Neural cell (in vitro differentiated cells): ENCODE results near the gene TNIP1. TPM values are rescaled to one million over a fixed set of nuclear protein-coding genes. Genes with fewer than 3 reads are reported as not detected.

Experiments used
- H2AFZ ChIP-seq: fragments of 200-600, 300-800 bp; sonication (generic), shearing (Covaris generic); 2 replicates; pipeline ENCODE4 v1.6.0; 2014; ENCODE audit warnings: low read depth, mild to moderate bottlenecking, antibody characterized with exemption, low read length, moderate library complexity
- H3F3A ChIP-seq: fragments of 200-600 bp; shearing (Covaris generic); 2 replicates; pipeline ENCODE4 v1.6.1; 2016; ENCODE audit warnings: mild to moderate bottlenecking, moderate library complexity, mixed read lengths, antibody characterized with exemption, low read length; ENCODE audit not compliant: insufficient read depth, poor library complexity, severe bottlenecking
- H3K27ac ChIP-seq: fragments of 200-600, 300-800 bp; sonication (generic), shearing (Covaris generic); 2 replicates; pipeline ENCODE4 v1.5.1; 2014; ENCODE audit warnings: mild to moderate bottlenecking, low read length, moderate library complexity
- H3K27me3 ChIP-seq: fragments of 300-800, 200-600 bp; sonication (generic), shearing (Covaris generic); 2 replicates; pipeline ENCODE4 v1.6.0; 2014; ENCODE audit warnings: mild to moderate bottlenecking, low read depth, low read length, moderate library complexity; ENCODE audit not compliant: insufficient read depth
- H3K36me3 ChIP-seq: fragments of 300-800, 200-600 bp; sonication (generic), shearing (Covaris generic); 2 replicates; pipeline ENCODE4 v1.5.1; 2014; ENCODE audit warnings: mild to moderate bottlenecking, antibody characterized with exemption, low read length, moderate library complexity; ENCODE audit not compliant: insufficient read depth
- H3K4me2 ChIP-seq: fragments of 300-800, 200-600 bp; sonication (generic), shearing (Covaris generic); 2 replicates; pipeline ENCODE4 v1.6.0; 2014; ENCODE audit warnings: mild to moderate bottlenecking, low read length
- H3K4me3 ChIP-seq: fragments of 300-800, 200-600 bp; sonication (generic), shearing (Covaris generic); 2 replicates; pipeline ENCODE4 v1.5.1; 2014; ENCODE audit warnings: mild to moderate bottlenecking, low read length, moderate library complexity
- H3K79me2 ChIP-seq: fragments of 200-600 bp; shearing (Covaris generic); replicated peaks from 2 replicates; pipeline ENCODE4 v1.6.0; 2014; ENCODE audit warnings: mild to moderate bottlenecking, low read length, moderate library complexity; ENCODE audit not compliant: insufficient read depth
- H3K9ac ChIP-seq: fragments of 300-800, 200-600 bp; sonication (generic), shearing (Covaris generic); 2 replicates; pipeline ENCODE4 v1.6.1; 2016; ENCODE audit warnings: mild to moderate bottlenecking, low read length, mixed read lengths
- H3K9me2 ChIP-seq: fragments of 200-600 bp; shearing (Covaris generic); 2 replicates; pipeline ENCODE4 v1.6.1; 2016; ENCODE audit warnings: mild to moderate bottlenecking, low read length, mixed read lengths; ENCODE audit not compliant: insufficient read depth
- H3K9me3 ChIP-seq: fragments of 200-600, 300-800 bp; sonication (generic), shearing (Covaris generic); 2 replicates; pipeline ENCODE4 v1.6.1; 2016; ENCODE audit warnings: mild to moderate bottlenecking, mixed run types, low read length, moderate library complexity, mixed read lengths
- H4K20me1 ChIP-seq: fragments of 200-600 bp; shearing (Covaris generic); 2 replicates; pipeline ENCODE4 v1.6.1; 2016; ENCODE audit warnings: mild to moderate bottlenecking, mixed run types; ENCODE audit not compliant: insufficient read depth
- EP300 ChIP-seq: fragments of 450-650 bp; conservative IDR thresholded peaks from 2 replicates; pipeline ENCODE4 v1.6.1; 2014; ENCODE audit warnings: antibody characterized with exemption, mild to moderate bottlenecking, moderate library complexity; ENCODE audit not compliant: poor library complexity, severe bottlenecking
- EZH2 ChIP-seq: fragments of 200-600, 300-800 bp; shearing (Covaris generic), sonication (generic); IDR thresholded peaks from 2 replicates; pipeline ENCODE4 v1.6.1; 2014; ENCODE audit warnings: antibody characterized with exemption, low read length, borderline replicate concordance, mild to moderate bottlenecking; ENCODE audit not compliant: insufficient read depth, poor library complexity, severe bottlenecking
- MXI1 ChIP-seq: fragments of 450-650 bp; conservative IDR thresholded peaks from 2 replicates; pipeline ENCODE4 v1.6.1; 2014; ENCODE audit warnings: antibody characterized with exemption, mild to moderate bottlenecking; ENCODE audit not compliant: poor library complexity, severe bottlenecking
- POLR2AphosphoS5 ChIP-seq: IDR thresholded peaks from 2 replicates; pipeline ENCODE4 v1.6.1; 2012
- RAD21 ChIP-seq: fragments of 450-650 bp; conservative IDR thresholded peaks from 2 replicates; pipeline ENCODE4 v1.6.1; 2014; ENCODE audit warnings: antibody characterized with exemption, mild to moderate bottlenecking, moderate library complexity
- SMC3 ChIP-seq: fragments of 450-650 bp; conservative IDR thresholded peaks from 2 replicates; pipeline ENCODE4 v1.6.1; 2014; ENCODE audit warnings: antibody characterized with exemption, mild to moderate bottlenecking, moderate library complexity; ENCODE audit not compliant: poor library complexity
- TAF1 ChIP-seq: IDR thresholded peaks from 2 replicates; pipeline ENCODE4 v1.6.1; 2012; ENCODE audit warnings: low read depth
- polyA plus RNA-seq: library from polyadenylated mRNA; depleted of rRNA; stranded (reverse); fragments of >200 nt; gene quantifications from 2 replicates; pipeline ENCODE4 v1.2.3, GENCODE V29; 2014
- TF ChIP-seq, protein P1 (sequence below): IDR thresholded peaks from 2 replicates; pipeline ENCODE4 v1.6.1; 2012; ENCODE audit warnings: borderline replicate concordance
- TF ChIP-seq, protein P2 (sequence below): fragments of 450-650 bp; IDR thresholded peaks from 2 replicates; pipeline ENCODE4 v1.5.1; 2014; ENCODE audit warnings: antibody characterized with exemption, mild to moderate bottlenecking, moderate library complexity; ENCODE audit not compliant: poor library complexity, severe bottlenecking

TNIP1 gene
- polyA plus RNA-seq, 1 donor from 2014 or later = 3.3 TPM

DNA sequence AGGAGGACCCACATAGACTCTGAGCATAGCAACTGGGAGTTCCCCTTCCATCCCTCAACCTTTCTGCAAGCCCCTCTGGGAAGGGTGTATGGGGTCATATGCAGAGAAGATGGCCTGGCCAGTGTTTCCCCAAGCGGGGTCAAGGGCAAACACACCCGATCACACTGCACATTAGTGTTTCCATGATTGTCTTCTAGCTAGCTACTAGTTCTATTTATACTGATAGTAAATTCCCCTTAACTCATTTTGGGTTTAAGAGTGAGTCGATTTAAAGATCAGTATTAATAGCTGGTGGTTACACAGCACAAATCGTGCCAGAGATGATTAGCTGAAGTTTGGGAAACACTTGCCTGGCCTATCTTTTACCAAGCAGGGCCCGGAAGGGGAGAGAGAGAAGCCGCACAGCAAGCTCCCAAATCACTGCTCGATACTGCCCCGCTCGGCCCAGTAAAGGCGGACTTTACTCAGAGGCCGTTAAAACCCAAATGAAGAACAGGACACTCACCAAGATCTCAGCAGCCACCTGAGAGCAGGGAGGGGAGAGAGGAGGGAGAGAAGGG, 29.4 kb upstream of the TNIP1 start:
- H3K27ac ChIP-seq = no peak overlapping the region
- H4K20me1 ChIP-seq = no peaks in the 10 kb centered on the region
- no peak overlapping the region for H3K9ac ChIP-seq
- H3K4me2 ChIP-seq = no peak overlapping the region
- H3K79me2 ChIP-seq = no peaks in the 10 kb centered on the region
- no peak overlapping the region for H3K4me3 ChIP-seq
- H2AFZ ChIP-seq = no peak overlapping the region
- H3K36me3 ChIP-seq = peaks cover 4% of the 10 kb centered on the region
- no peaks in the 10 kb centered on the region for H3K9me2 ChIP-seq
- TF ChIP-seq SMC3 (no peak), EZH2 (no peak), EP300 (no peak), POLR2AphosphoS5 (no peak), MXI1 (no peak), TAF1 (no peak), RAD21 (no peak)
- TF ChIP-seq, protein P1, sequence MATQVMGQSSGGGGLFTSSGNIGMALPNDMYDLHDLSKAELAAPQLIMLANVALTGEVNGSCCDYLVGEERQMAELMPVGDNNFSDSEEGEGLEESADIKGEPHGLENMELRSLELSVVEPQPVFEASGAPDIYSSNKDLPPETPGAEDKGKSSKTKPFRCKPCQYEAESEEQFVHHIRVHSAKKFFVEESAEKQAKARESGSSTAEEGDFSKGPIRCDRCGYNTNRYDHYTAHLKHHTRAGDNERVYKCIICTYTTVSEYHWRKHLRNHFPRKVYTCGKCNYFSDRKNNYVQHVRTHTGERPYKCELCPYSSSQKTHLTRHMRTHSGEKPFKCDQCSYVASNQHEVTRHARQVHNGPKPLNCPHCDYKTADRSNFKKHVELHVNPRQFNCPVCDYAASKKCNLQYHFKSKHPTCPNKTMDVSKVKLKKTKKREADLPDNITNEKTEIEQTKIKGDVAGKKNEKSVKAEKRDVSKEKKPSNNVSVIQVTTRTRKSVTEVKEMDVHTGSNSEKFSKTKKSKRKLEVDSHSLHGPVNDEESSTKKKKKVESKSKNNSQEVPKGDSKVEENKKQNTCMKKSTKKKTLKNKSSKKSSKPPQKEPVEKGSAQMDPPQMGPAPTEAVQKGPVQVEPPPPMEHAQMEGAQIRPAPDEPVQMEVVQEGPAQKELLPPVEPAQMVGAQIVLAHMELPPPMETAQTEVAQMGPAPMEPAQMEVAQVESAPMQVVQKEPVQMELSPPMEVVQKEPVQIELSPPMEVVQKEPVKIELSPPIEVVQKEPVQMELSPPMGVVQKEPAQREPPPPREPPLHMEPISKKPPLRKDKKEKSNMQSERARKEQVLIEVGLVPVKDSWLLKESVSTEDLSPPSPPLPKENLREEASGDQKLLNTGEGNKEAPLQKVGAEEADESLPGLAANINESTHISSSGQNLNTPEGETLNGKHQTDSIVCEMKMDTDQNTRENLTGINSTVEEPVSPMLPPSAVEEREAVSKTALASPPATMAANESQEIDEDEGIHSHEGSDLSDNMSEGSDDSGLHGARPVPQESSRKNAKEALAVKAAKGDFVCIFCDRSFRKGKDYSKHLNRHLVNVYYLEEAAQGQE = no peak
- TF ChIP-seq, protein P2, sequence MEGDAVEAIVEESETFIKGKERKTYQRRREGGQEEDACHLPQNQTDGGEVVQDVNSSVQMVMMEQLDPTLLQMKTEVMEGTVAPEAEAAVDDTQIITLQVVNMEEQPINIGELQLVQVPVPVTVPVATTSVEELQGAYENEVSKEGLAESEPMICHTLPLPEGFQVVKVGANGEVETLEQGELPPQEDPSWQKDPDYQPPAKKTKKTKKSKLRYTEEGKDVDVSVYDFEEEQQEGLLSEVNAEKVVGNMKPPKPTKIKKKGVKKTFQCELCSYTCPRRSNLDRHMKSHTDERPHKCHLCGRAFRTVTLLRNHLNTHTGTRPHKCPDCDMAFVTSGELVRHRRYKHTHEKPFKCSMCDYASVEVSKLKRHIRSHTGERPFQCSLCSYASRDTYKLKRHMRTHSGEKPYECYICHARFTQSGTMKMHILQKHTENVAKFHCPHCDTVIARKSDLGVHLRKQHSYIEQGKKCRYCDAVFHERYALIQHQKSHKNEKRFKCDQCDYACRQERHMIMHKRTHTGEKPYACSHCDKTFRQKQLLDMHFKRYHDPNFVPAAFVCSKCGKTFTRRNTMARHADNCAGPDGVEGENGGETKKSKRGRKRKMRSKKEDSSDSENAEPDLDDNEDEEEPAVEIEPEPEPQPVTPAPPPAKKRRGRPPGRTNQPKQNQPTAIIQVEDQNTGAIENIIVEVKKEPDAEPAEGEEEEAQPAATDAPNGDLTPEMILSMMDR = no peak
- H3F3A ChIP-seq = no peaks in the 10 kb centered on the region
- H3K27me3 ChIP-seq = no peaks in the 10 kb centered on the region
- H3K9me3 ChIP-seq = no peaks in the 10 kb centered on the region

DNA sequence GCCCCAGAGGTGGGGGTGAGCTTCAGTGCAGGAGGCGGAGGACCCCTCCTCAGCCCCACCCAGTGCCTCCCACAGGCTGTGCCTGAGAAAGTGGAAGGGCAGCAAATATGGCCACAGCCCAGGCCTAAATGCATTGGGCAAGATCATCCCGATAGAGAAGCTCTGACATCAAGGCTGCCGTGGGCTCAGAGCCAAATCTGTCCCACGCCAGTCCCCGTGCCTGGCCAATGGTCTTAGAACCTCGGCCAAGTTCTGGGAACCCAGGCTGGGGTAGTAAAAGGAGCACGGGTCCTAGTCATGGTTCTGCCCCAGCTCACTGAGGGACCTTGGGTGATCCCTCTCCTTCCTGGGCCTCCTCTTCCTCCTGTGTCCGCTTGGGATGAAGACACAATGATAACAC, 27.7 kb upstream of the TNIP1 start:
- Histone ChIP-seq H3K9me2 (no peaks in the 10 kb centered on the region), H4K20me1 (no peaks in the 10 kb centered on the region), H3K27ac (no peak overlapping the region), H2AFZ (no peak overlapping the region), H3K27me3 (no peaks in the 10 kb centered on the region), H3F3A (no peaks in the 10 kb centered on the region), H3K4me3 (no peak overlapping the region), H3K9ac (no peak overlapping the region), H3K36me3 (peaks cover 3% of the 10 kb centered on the region), H3K79me2 (no peaks in the 10 kb centered on the region), H3K4me2 (no peak overlapping the region), H3K9me3 (no peaks in the 10 kb centered on the region)
- TF ChIP-seq, protein P1 = no peak
- TF ChIP-seq SMC3 (no peak), EP300 (no peak)
